ENCODE data around the gene ZNF439. TPM values are rescaled to one million over a fixed set of nuclear protein-coding genes. Genes with fewer than 3 reads are reported as not detected.

Gene ZNF439
- total RNA-seq, result 10 to 100 TPM; 16.0 to 24.8 TPM

DNA sequence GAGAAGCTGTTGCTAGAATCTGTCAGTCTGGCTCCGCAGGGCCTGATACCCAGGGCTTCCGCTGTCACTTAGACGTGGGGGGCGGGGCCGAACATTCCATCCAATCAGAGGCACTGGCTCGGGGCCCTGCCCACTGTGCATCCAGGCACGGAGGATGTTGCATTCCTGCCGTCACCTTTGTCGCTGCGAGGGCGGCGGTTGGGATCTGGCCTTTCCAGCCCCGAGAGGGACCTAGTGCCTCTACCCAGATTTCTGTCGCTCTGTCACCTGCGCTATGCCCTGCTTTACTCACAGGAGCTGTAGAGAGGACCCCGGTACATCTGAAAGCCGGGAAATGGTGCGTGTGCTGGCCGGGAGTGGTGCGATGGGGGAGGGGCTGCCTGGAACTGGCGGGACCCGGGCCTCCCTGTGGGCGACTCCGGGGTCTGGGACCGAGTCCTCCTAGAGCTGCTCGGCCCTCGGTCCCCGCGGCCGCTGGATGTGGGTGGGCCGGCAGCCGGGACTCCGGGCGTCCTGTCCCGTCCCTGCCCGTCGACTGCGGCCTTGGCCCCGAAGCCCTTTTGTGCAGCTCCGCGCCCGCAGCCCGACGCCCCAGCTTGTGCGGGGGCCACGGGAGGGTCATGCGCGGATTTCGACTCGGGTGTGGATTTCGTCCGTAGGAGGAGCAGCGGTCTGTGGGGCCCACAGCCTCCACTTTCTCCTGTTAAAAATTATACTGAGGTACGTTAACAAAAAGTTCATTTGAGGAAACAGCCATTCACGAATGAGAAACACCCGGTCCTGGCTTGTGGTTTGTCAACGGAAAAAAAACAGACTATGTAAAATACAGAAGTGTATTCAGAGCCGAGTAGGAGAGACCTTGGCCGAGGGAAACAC is at the start of gene ZNF439:
ZNF439 (plus strand) TSS at position 133 of the 876 bp plus-strand sequence; CDS start at position 275, 142 bp downstream.

GRCh38 chr19:11814029-11814699 is 34.4 kb upstream of the ZNF439 start, which contains the start of gene ZNF440:
ZNF440 (plus strand) TSS chr19:11814273; CDS start chr19:11814448, 175 bp downstream.

GRCh38 chr19:11887611-11888531 is 39.3 kb downstream of the ZNF439 start, which contains the start of gene ZNF69:
ZNF69 (plus strand) TSS chr19:11887782; CDS start chr19:11887924, 142 bp downstream.

Other genes starting within 250 kb of the ZNF439 start
- gene ZNF823, start 109.8 kb upstream of the ZNF439 start, total RNA-seq, result 1 to 10 TPM; 8.6 to 8.7 TPM
- 1 to 10 TPM; 6.2 to 7.0 TPM for gene ZNF441, start 81.7 kb upstream of the ZNF439 start, total RNA-seq
- 1 to 10 TPM; 2.7 to 7.6 TPM for gene ZNF491, start 50.2 kb upstream of the ZNF439 start, total RNA-seq
- 10 to 100 TPM; 14.3 to 23.1 TPM for gene ZNF440, start 34.5 kb upstream of the ZNF439 start, total RNA-seq
- 1 to 10 TPM; 9.0 to 10.0 TPM for gene ZNF69, start 39.1 kb downstream of the ZNF439 start, total RNA-seq
- gene ZNF700, start 76.4 kb downstream of the ZNF439 start, total RNA-seq, result 1 to 10 TPM; 6.9 to 8.3 TPM
- 1 to 10 TPM in 1 of 2 donors, under 1 TPM in 1; 0.33 to 1.4 TPM for gene ZNF763, start 116.3 kb downstream of the ZNF439 start, total RNA-seq
- 1 to 10 TPM; 3.8 to 5.7 TPM for gene ZNF433, start 187.0 kb downstream of the ZNF439 start, total RNA-seq
- gene ZNF878, start 204.2 kb downstream of the ZNF439 start, total RNA-seq, result under 1 TPM; 0.34 to 0.67 TPM
- 1 to 10 TPM; 2.3 to 3.4 TPM for gene ZNF844, start 216.0 kb downstream of the ZNF439 start, total RNA-seq

All from melanocyte of skin (primary cell).